Measurements from ENCODE around the gene VSTM2B.
A peak's percentile ranks its signal among the peaks of the same experiment; 100 is the strongest.

The VSTM2B gene

DNA sequence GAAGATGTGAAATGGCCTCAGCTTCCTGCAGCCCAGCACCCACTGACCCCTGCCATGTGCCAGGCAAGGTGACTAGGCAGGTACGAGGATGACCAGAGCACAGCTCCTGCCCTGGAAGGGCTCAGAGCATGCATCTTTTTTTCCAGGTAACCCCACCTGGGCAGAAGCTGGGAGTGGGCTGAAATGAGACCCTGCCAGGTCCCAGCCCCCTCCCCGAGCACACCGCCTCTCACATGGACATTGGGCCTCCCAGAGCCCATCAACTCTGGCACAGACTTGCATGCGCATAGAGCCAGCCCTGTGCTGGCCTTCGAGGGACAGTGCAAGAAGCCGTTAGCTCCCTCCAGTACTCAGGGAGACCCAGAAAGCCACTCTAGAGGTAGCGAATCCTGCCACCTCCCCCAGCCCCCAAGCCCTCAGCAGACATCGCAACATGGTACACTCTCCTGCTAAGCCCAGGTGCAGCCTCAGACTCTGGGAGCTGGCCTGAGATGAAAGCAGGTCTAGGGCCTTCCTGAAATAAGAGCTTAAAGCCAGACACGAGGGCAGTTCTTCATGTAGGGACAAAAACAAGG lies 8.9 kb upstream of the VSTM2B start:
- DNase-seq, result no peak

DNA sequence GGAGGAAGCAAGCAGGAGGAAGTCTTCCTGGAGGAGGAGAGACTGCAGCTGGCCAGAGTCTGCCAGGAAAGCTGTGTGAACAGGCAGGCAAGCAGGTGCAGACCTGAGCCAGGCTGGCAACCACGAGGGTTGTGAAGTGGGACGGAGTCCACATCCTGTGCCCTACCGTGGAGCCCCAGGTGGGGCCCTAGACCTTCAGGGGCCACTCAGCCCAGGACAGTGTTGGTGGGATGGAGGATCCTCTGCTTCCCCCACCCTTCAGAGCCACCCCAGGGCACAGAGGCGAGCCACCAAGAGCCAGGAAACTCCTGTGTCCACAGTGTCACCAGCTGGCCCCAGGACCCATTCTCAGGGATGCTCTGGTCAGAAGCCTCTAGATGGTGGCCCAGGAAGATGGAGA lies 8.4 kb upstream of the VSTM2B start:
- DNase-seq, result no peak

DNA sequence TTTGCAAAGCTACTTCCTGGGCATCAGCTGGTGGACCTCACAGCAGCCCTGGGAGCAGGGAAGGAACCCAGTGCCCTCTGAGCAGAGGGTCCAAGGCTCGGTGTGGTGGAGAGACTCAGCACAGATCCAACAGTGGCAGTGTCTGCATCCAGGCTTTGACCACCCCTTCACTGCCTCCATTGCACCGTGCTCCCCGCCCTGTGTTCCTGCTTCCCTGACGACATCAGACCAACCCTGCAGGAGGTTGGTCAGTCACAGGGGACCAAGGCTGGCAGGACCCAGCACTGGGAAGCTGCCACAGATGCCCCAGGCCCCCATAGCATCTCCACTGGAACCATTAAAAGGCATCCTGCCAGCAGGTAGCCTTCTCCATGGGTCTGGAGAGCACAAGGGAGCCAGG lies 7.8 kb upstream of the VSTM2B start:
- DNase-seq, result no peak

DNA sequence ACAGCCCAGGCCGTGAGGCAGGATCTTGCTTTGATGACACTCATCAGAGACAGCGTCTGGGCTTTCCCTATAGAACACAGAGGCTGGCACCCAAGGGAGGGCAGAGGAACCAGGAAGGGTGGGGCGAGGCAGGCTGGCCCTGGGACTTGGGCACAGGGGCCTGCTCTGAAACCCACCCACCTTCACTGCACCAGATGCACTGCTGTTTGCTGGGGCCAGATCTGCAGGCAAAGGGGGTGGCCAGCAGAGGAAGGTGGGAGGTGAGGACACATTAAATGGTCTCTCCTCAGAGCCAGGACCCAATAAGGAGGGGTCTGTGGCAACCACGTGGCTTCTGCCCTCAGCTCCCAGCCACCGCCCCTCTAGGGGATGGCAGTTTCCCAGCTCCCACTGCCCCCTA lies 6.6 kb upstream of the VSTM2B start:
- no peak for DNase-seq

DNA sequence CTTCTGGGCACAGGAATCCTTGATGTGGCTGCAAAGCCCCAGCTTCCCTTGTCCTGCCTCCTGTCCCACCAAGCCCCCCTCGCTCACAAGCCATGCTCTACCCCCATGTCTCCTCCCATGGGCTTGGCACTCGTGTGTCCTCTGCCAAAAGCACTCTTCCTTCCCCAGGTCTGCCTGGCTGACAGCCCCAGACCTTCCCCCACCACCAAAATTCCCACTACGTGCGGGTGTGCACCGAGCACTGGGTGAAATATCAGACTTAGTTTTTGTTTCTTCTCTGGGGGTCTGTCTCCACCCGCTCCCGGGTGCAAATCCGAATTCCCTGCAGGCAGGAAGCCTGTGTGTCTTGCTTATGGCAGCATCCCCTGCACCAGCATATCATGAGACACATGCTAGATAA lies 5.9 kb upstream of the VSTM2B start:
- no peak for DNase-seq

GRCh38 chr19:29520390-29520789 lies 5.4 kb upstream of the VSTM2B start:
- DNase-seq, result no peak

DNA sequence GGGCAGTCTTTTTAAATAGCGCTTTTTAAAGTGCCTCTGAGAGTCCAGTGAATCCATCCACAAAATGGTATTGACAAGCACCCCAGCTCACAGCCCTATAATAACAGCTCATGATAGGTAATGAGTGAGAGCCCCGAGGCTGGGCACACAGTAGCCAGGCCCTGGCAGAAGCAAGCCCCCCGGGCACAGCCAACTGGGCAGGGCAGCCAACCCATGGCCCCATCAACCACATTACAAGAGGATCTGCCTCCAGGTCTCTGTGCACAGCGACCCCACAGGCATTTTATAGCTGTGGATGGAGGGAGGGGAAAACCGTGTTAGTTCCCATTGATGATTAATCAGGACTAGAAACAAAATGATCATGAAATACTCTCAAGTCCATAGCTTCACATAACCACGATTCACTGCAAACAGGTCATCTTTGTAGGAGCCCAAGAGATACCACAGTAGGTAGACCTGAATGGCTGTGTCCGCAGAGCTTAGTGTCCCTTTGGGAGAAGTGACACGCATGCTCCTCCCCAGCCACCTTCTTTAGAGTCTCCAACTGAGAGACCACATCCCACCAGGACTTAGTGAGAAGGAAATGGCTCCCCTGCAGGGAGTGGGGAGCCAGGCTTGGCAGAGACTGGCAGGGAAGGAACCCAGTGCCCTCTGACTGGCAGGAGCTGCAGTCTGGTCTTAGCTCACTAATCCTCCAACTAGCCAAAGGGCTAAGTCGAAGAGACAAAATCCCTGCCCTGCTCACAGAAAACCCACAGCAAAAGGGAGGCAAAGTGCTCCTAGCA lies 4.3 kb upstream of the VSTM2B start:
- DNase-seq, result no peak

DNA sequence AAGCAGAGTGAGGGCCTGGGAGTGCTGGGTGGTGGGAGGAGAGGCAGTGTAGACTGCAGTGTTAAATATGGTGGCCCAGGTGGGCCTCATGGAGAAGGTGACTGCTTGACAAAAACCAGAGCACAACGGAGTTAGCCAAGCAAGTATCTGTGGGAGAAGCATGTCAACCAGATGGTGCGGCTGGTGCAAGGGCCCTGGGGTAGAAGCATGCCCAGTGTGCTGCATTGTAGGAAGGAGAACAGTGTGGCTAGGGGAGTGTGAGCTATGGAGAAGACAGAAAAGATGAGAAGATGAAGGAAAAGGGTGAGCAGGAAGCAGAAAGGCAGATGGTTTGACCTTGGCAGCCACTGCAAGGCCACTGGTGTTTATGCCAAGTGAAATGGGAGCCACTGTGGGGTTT lies 2.2 kb upstream of the VSTM2B start:
- DNase-seq, result no peak

GRCh38 chr19:29524201-29524911 lies 1.4 kb upstream of the VSTM2B start:
- DNase-seq, result no peak

GRCh38 chr19:29524912-29525831 lies 622 bp upstream of the VSTM2B start:
- no peak for DNase-seq

GRCh38 chr19:29526730-29527499 lies 1.1 kb downstream of the VSTM2B start:
- DNase-seq, result no peak

- DNase-seq, result no peak
Observed at GRCh38 chr19:29527500-29528328, 1.9 kb downstream of the VSTM2B start.

- peak; percentile 38 for DNase-seq
Observed at GRCh38 chr19:29528350-29528945, 2.7 kb downstream of the VSTM2B start.

- no peak for DNase-seq
Observed at GRCh38 chr19:29528946-29529645, 3.3 kb downstream of the VSTM2B start.

DNA sequence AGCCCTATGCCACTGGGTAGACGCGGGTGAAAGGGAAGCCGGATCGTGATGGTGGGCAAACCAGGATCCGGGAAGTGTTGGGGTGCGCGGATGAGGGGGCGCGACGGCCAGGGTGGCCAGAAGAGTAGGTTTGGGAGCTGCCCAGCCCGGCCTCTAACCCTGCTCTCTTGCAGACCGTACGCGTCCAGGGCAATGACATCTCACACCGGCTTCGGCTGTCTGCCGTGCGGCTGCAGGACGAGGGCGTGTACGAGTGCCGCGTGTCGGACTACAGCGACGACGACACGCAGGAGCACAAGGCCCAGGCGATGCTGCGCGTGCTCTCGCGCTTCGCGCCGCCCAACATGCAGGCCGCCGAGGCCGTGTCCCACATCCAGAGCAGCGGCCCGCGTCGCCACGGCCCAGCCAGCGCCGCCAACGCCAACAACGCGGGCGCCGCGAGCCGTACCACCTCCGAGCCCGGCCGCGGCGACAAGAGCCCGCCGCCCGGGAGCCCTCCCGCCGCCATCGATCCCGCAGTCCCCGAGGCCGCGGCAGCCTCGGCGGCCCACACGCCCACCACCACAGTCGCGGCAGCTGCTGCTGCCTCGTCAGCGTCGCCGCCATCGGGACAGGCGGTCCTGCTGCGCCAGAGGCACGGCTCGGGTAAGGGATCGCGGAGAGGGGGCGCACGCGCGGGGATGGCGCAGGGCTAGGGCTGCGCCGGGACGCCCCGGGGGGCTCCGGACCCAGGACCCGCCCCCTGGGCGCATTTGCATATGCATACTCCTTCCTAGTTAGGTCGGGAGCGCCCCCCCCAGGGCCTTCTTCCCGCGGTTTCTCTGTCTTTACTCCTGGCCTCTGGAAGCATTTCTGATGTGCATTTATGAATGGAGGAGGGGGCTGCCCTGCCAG lies 4.1 kb downstream of the VSTM2B start:
- DNase-seq, result no peak

- DNase-seq, result no peak
Observed at GRCh38 chr19:29530540-29531457, 5.0 kb downstream of the VSTM2B start.

DNA sequence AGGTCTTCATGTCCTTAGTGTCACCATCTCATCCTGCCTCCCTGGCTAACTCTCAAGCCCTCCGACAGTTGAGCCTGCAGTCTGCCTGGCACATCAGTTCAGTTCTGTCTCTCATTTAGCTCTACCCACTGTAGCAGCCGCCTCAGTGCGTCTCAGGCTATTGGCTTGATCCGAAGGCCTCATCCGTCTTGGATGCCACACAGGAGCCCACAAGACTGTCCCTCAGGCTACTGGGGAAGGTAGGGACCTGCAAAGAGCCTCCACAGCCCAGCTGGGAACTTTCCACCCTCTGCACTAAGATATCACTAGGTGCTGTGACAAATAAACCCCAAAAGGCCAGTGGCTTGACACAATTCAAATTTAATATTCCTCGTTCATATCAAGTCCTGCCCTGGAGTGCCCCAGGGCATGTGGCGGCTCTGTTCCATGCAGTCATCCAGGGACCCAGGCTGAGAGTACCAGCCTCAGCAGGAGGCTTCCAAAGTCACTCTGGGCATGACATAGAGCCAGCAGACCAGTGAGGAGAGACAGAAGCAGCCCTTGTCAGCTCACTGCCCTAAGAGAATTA lies 5.7 kb downstream of the VSTM2B start:
- DNase-seq, result no peak

DNA sequence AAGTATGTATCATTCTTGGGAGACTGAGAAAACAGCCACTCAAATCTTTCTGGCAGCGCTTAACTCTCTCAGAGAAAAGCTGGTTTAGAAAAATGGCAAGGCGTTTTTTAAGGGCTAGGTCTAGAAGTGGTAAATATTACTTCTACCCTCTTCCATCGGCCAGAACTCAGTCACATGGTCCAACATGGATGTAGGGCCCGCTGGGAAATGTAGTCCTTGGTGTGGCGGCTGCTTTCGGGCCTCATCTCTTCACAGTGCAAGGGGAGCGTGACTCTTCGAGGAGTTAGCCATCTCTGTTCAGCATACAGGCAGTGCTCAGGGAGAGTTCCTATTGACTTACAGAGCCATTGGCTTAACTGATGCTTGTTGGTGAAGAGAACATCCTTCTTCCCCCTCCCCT lies 6.3 kb downstream of the VSTM2B start:
- no peak for DNase-seq

All from CD4-positive, alpha-beta T cell treated with Interleukin-17A for 1 hour (primary cell).